ENCODE measurements around the gene ZNF341. TPM values are rescaled to one million over a fixed set of nuclear protein-coding genes. Genes with fewer than 3 reads are reported as not detected.
A peak's percentile ranks its signal among the peaks of the same experiment; 100 is the strongest.

ZNF341 gene
- total and polyA plus RNA-seq, 9 of the 15 experiments (the other 6 are each of a cell fraction or from before 2014, with no cell fraction given): 0.08 to 2.6 (median 1.0) TPM

- TF ChIP-seq NFATC3 (IDR thresholded peaks at IDR 0.05) (peak; percentile 27; the same call in 1 of the 2 replicates), NR2C1 (IDR thresholded peaks at IDR 0.05) (peak; percentile 100), NR2C1 (tag; IDR thresholded peaks at IDR 0.05) (peak; percentile 100), TFAM (CRISPR knock-in tag; conservative IDR thresholded peaks at IDR 0.05) (no peak), CREB3L1 (IDR thresholded peaks at IDR 0.05; ENCODE audit: borderline replicate concordance, low read depth) (peak; percentile 99), ZNF134 (CRISPR knock-in tag; conservative IDR thresholded peaks at IDR 0.05) (peak; percentile 74), ZBTB7A (IDR thresholded peaks at IDR 0.05; ENCODE audit: borderline replicate concordance, control insufficient read depth, low read depth, low read length) (no peak), PBX2 (CRISPR knock-in tag; IDR thresholded peaks at IDR 0.05; ENCODE audit: low read depth) (no peak), PBX2 (tag; conservative IDR thresholded peaks at IDR 0.05; ENCODE audit: low read depth) (peak; percentile 40; the same call in 1 of the 2 replicates), MTA1 (IDR thresholded peaks at IDR 0.05; ENCODE audit: borderline replicate concordance) (peak; percentile 100), SIN3A (IDR thresholded peaks at IDR 0.05; ENCODE audit: borderline replicate concordance in 2 of 2, control insufficient read depth in 1 of 2, low read depth in 2 of 2, low read length in 2 of 2) (peak; percentile 52 to 82; a peak in 3 of 4 replicates), PCBP1 (IDR thresholded peaks at IDR 0.05; ENCODE audit: low read depth, low read length, poor library complexity, severe bottlenecking) (peak; percentile 57), ZNF133 (CRISPR knock-in tag; IDR thresholded peaks at IDR 0.05) (no peak), CBX8 (IDR thresholded peaks at IDR 0.05; ENCODE audit: borderline replicate concordance, extremely low read depth, low read depth, low read length, poor library complexity, severe bottlenecking) (no peak), ZNF124 (CRISPR knock-in tag; IDR thresholded peaks at IDR 0.05) (no peak), BACH1 (tag; IDR thresholded peaks at IDR 0.05) (peak; percentile 89; the same call in 1 of the 2 replicates), NFXL1 (CRISPR knock-in tag; IDR thresholded peaks at IDR 0.05) (no peak), TAF1 (IDR thresholded peaks at IDR 0.05; ENCODE audit: control insufficient read depth, extremely low read depth, insufficient read depth, low read length, severe bottlenecking) (peak; percentile 52)
- TF ChIP-seq, protein P1, sequence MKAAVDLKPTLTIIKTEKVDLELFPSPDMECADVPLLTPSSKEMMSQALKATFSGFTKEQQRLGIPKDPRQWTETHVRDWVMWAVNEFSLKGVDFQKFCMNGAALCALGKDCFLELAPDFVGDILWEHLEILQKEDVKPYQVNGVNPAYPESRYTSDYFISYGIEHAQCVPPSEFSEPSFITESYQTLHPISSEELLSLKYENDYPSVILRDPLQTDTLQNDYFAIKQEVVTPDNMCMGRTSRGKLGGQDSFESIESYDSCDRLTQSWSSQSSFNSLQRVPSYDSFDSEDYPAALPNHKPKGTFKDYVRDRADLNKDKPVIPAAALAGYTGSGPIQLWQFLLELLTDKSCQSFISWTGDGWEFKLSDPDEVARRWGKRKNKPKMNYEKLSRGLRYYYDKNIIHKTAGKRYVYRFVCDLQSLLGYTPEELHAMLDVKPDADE (conservative IDR thresholded peaks at IDR 0.05; ENCODE audit: control insufficient read depth, low read depth, low read length): peak; percentile 100
- TF ChIP-seq, protein P2, sequence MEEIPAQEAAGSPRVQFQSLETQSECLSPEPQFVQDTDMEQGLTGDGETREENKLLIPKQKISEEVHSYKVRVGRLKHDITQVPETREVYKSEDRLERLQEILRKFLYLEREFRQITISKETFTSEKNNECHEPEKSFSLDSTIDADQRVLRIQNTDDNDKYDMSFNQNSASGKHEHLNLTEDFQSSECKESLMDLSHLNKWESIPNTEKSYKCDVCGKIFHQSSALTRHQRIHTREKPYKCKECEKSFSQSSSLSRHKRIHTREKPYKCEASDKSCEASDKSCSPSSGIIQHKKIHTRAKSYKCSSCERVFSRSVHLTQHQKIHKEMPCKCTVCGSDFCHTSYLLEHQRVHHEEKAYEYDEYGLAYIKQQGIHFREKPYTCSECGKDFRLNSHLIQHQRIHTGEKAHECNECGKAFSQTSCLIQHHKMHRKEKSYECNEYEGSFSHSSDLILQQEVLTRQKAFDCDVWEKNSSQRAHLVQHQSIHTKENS (CRISPR knock-in tag; IDR thresholded peaks at IDR 0.05): no peak
These were observed 79.3 kb downstream of the ZNF341 start, which contains the start of gene CHMP4B (continued) for GRCh38 chr20:33810885-33811775.

All from K562 (cell line).